ENCODE results near the gene SYT17. TPM values are rescaled to one million over a fixed set of nuclear protein-coding genes. Genes with fewer than 3 reads are reported as not detected.

Gene SYT17
- total RNA-seq, 2 experiments from 2014 or later, result not detected

DNA sequence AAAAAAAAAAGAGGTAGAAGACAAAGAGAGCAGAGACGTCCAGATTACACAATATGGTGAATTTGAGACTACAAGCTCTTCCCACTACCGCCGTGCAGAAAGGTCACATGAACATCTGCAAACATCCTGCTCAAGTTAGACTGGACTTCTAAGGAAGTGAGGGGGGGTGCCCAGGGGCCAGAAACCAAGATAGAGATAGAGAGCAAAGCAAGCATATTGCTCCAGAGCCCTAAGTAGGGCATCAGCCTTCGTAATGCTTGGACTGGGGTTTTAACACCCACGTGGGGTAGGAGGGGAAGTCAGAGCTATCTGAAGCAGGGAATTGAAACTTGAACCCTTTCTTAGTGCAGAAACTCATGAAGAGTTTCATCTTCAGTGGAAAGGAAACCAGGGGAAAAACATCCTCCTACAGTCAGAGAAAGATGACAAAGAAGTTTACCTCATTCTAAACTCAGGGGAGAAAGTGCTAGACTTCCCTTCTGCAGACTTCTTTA lies 126.2 kb downstream of the SYT17 start:
- Mint-ChIP-seq H3K4me3 (no peak overlapping the region), H3K4me1 (peaks cover 13% of the 10 kb centered on the region), H3K27me3 (no peaks in the 10 kb centered on the region), H3K9me3 (no peaks in the 10 kb centered on the region), H3K36me3 (ENCODE audit: low read depth) (no peaks in the 10 kb centered on the region), H3K27ac (no peak overlapping the region)
- DNase-seq, result peak; percentile 18
- ChIA-PET POLR2A (no interaction called here), CTCF (no interaction called here)

DNA sequence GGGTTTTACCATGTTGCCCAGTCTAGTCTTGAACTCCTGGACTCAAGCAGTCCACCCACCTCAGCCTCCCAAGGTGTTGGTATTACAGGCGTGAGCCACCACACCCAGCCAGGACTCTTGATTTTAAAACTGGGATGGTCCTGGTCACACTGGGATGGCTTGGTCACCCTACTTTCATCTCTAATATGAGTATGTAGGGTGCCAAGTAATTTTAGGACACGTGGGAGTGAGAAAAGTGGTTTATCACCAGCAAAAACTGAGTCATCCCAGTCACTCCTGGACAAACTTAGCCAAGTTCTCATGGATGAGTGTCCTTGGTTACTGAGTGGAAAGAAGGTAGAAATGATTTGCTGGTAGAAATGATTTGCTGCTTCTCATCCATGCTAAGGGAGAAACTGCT lies 127.4 kb downstream of the SYT17 start:
- Mint-ChIP-seq H3K4me1 (peaks cover 13% of the 10 kb centered on the region), H3K36me3 (ENCODE audit: low read depth) (no peaks in the 10 kb centered on the region), H3K9me3 (no peaks in the 10 kb centered on the region), H3K27ac (no peak overlapping the region), H3K4me3 (no peak overlapping the region), H3K27me3 (no peaks in the 10 kb centered on the region)
- DNase-seq, result no peak
- POLR2A ChIA-PET, result no interaction called here
- CTCF ChIA-PET, result no interaction called here

- no peaks in the 10 kb centered on the region for H3K27me3 Mint-ChIP-seq
- ChIA-PET POLR2A (no interaction called here), CTCF (no interaction called here)
- no peaks in the 10 kb centered on the region for H3K36me3 Mint-ChIP-seq (ENCODE audit: low read depth)
- no peak for DNase-seq
- no peak overlapping the region for H3K4me3 Mint-ChIP-seq
- no peak overlapping the region for H3K27ac Mint-ChIP-seq
- H3K9me3 Mint-ChIP-seq, result no peaks in the 10 kb centered on the region
- peaks cover 13% of the 10 kb centered on the region for H3K4me1 Mint-ChIP-seq
These were observed 129.4 kb downstream of the SYT17 start for GRCh38 chr16:19297454-19297853.

- no peaks in the 10 kb centered on the region for H3K27me3 Mint-ChIP-seq
- CTCF ChIA-PET, result no interaction called here
- H3K4me1 Mint-ChIP-seq, result peaks cover 5% of the 10 kb centered on the region
- H3K36me3 Mint-ChIP-seq (ENCODE audit: low read depth), result no peaks in the 10 kb centered on the region
- POLR2A ChIA-PET, result no interaction called here
- DNase-seq, result no peak
- no peak overlapping the region for H3K27ac Mint-ChIP-seq
- H3K4me3 Mint-ChIP-seq, result no peak overlapping the region
- H3K9me3 Mint-ChIP-seq, result no peaks in the 10 kb centered on the region
These were observed 131.5 kb downstream of the SYT17 start for GRCh38 chr16:19299565-19299964.

GRCh38 chr16:19301931-19302330 lies 133.9 kb downstream of the SYT17 start:
- Mint-ChIP-seq H3K27me3 (no peaks in the 10 kb centered on the region), H3K27ac (no peak overlapping the region), H3K9me3 (no peaks in the 10 kb centered on the region), H3K36me3 (ENCODE audit: low read depth) (no peaks in the 10 kb centered on the region), H3K4me3 (no peak overlapping the region), H3K4me1 (no peaks in the 10 kb centered on the region)
- ChIA-PET CTCF (no interaction called here), POLR2A (no interaction called here)
- DNase-seq, result no peak

GRCh38 chr16:19304750-19305149 lies 136.7 kb downstream of the SYT17 start:
- Mint-ChIP-seq H3K4me3 (no peak overlapping the region), H3K36me3 (ENCODE audit: low read depth) (no peaks in the 10 kb centered on the region), H3K27me3 (no peaks in the 10 kb centered on the region), H3K4me1 (no peaks in the 10 kb centered on the region), H3K9me3 (no peaks in the 10 kb centered on the region), H3K27ac (no peak overlapping the region)
- no peak for DNase-seq
- ChIA-PET POLR2A (no interaction called here), CTCF (no interaction called here)

DNA sequence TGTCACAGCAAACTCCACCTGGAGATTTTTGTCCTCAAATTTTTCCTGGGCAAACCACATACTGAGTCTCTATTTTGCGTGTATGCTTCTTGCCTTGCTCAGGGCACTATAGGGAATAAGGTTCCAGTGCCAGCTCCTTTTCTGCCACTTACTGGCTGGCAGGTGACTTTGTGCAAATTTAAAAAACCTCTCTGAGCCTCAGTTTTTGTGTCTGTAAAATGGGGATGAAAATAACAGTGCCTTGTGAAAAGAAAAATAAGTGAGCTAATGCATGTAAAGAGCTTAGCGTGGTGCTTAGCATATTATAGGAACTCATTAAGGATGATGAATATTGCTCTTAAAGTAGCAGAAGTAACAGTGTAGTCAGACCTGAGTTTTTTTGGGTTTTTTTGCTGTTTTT lies 137.4 kb downstream of the SYT17 start:
- Mint-ChIP-seq H3K36me3 (ENCODE audit: low read depth) (no peaks in the 10 kb centered on the region), H3K9me3 (no peaks in the 10 kb centered on the region), H3K27ac (no peak overlapping the region), H3K4me1 (no peaks in the 10 kb centered on the region), H3K4me3 (no peak overlapping the region), H3K27me3 (no peaks in the 10 kb centered on the region)
- ChIA-PET CTCF (no interaction called here), POLR2A (no interaction called here)
- no peak for DNase-seq

DNA sequence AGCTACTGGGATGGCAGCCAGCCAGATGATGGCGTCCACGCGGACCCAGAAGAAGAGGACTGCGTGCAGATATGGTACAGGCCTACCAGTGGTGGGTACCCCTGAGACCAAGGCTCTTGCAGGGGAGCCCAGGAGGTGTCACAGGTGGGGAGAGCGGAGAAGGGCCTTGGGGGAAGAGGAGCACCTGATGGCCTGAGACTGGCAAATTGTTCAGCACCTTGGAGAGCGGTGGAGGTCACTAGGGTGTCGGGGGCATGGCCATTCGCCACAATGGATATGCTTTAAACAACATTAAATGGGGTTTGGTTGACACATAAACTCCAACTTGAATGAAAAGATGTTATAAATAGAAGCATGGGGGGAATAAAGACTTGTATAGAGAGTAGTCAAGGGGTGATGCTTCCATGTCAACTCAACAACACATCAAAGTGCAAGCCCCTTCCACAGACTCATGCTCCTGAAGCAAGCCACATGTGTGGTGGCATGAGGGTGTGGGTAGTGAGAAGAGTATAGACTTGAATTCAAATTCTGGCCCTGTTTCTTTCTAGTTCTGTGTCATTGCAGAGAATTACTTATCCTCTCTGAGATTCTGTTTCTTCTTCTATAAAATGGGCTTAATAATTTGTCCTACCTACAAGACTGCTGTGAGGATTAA lies 139.7 kb downstream of the SYT17 start:
- Mint-ChIP-seq H3K9me3 (no peaks in the 10 kb centered on the region), H3K4me1 (no peaks in the 10 kb centered on the region), H3K27ac (no peak overlapping the region), H3K36me3 (ENCODE audit: low read depth) (no peaks in the 10 kb centered on the region), H3K4me3 (no peak overlapping the region), H3K27me3 (no peaks in the 10 kb centered on the region)
- no peak for DNase-seq
- POLR2A ChIA-PET, result no interaction called here
- CTCF ChIA-PET, result no interaction called here

GRCh38 chr16:19308392-19308791 lies 140.4 kb downstream of the SYT17 start:
- H3K4me3 Mint-ChIP-seq, result no peak overlapping the region
- ChIA-PET POLR2A (no interaction called here), CTCF (no interaction called here)
- no peaks in the 10 kb centered on the region for H3K4me1 Mint-ChIP-seq
- no peaks in the 10 kb centered on the region for H3K27me3 Mint-ChIP-seq
- no peak for DNase-seq
- no peaks in the 10 kb centered on the region for H3K36me3 Mint-ChIP-seq (ENCODE audit: low read depth)
- H3K27ac Mint-ChIP-seq, result no peak overlapping the region
- H3K9me3 Mint-ChIP-seq, result no peaks in the 10 kb centered on the region

DNA sequence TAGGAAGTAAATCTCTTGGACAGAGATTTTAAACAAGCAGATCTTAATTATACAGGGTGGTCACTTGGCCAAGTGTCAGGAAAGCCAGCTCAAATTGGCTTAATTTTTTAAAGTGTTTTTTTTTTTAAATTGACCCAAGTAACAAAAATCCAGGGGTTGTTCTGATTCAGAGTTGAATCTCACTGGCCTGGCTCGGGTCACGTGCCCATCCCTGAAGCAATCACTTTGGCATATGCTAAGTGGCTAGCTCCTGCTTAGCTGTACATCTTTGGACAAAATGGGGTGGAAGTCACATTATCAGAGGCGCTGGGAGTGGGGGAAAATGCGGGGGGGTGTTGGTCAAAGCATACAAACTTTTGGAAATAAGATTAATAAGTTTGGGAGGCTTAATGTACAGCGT lies 141.1 kb downstream of the SYT17 start:
- no peak overlapping the region for H3K27ac Mint-ChIP-seq

GRCh38 chr16:19314718-19315425 lies 146.8 kb downstream of the SYT17 start:
- no peak for DNase-seq
- H3K27me3 Mint-ChIP-seq, result no peaks in the 10 kb centered on the region
- ChIA-PET CTCF (no interaction called here), POLR2A (no interaction called here)
- no peaks in the 10 kb centered on the region for H3K9me3 Mint-ChIP-seq
- H3K36me3 Mint-ChIP-seq (ENCODE audit: low read depth), result no peaks in the 10 kb centered on the region
- no peak overlapping the region for H3K27ac Mint-ChIP-seq
- no peaks in the 10 kb centered on the region for H3K4me1 Mint-ChIP-seq
- no peak overlapping the region for H3K4me3 Mint-ChIP-seq

More for the DNA sequence above, 141.1 kb downstream of the SYT17 start:
- ChIA-PET CTCF (no interaction called here), POLR2A (interaction anchor here (0.6 kb wide), 1 partner anchor 1596 kb away, joined by 3 read pairs; no protein-coding TSS in a partner anchor)
- Mint-ChIP-seq H3K36me3 (ENCODE audit: low read depth) (no peaks in the 10 kb centered on the region), H3K27me3 (no peaks in the 10 kb centered on the region), H3K4me1 (no peaks in the 10 kb centered on the region), H3K4me3 (no peak overlapping the region), H3K9me3 (no peaks in the 10 kb centered on the region)
- no peak for DNase-seq

DNA sequence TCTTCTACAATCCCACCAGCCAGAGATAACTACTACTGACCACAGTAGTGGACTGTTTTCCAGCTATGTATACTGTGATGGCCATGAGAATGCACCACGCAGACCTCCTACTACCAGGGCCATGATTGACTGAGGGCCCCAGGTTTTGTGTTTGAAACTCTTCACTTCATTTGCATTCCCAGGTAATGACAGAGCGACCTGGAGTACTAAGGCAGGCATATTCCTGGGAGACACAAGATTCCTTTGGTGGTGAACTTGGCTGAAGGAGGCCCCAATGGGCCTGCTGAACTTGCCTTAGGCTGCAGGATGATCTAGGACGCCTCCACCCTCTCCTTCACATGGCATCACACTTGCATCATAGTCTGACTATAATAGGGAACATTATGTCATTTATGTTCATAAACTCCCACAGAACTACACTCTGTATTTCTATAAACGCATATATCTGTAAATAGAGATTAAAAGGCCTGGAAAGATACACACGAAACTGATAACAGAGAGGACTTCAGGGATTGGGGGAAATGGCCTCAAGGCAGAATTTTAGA lies 147.9 kb downstream of the SYT17 start:
- Mint-ChIP-seq H3K27ac (no peak overlapping the region), H3K36me3 (ENCODE audit: low read depth) (no peaks in the 10 kb centered on the region), H3K4me1 (no peaks in the 10 kb centered on the region), H3K27me3 (no peaks in the 10 kb centered on the region), H3K4me3 (no peak overlapping the region), H3K9me3 (no peaks in the 10 kb centered on the region)
- POLR2A ChIA-PET, result no interaction called here
- no peak for DNase-seq
- CTCF ChIA-PET, result no interaction called here

GRCh38 chr16:19316846-19317245 lies 148.8 kb downstream of the SYT17 start:
- no peak for DNase-seq
- no peak overlapping the region for H3K27ac Mint-ChIP-seq
- no peaks in the 10 kb centered on the region for H3K4me1 Mint-ChIP-seq
- no peak overlapping the region for H3K4me3 Mint-ChIP-seq
- CTCF ChIA-PET, result no interaction called here
- H3K9me3 Mint-ChIP-seq, result no peaks in the 10 kb centered on the region
- POLR2A ChIA-PET, result no interaction called here
- H3K27me3 Mint-ChIP-seq, result no peaks in the 10 kb centered on the region
- no peaks in the 10 kb centered on the region for H3K36me3 Mint-ChIP-seq (ENCODE audit: low read depth)

All from activated CD4-positive, alpha-beta memory T cell treated with anti-CD3 and anti-CD28 coated beads, Interleukin-2, amount 10 ng/mL, durations not matched to agents 7 days and 5 days (primary cell).